SK-N-SH treated with all-trans-retinoic acid at 6 μM for 48 hours (cell line): Measurements from ENCODE around the gene UNC13C.

ENCODE experiments used
- ATAC-seq: fragments of 200-7000 bp; cut with Tn5 transposase; 3 replicates; pipeline ENCODE4 v1.9.1; 2020; ENCODE audit warnings: mild to moderate bottlenecking, moderate library complexity
- ARNTL ChIP-seq: fragments of 450-650 bp; formaldehyde crosslinking; IDR thresholded peaks from 2 replicates; pipeline ENCODE4 v1.5.0; 2020; ENCODE audit warnings: low read depth, mild to moderate bottlenecking, moderate library complexity, borderline replicate concordance
- BACH2 ChIP-seq: fragments of 250-450 bp; sonication (Bioruptor Pico); IDR thresholded peaks from 2 replicates; pipeline ENCODE4 v1.9.0; 2021; ENCODE audit warnings: mild to moderate bottlenecking, borderline replicate concordance
- CREB5 ChIP-seq: fragments of 250-450 bp; sonication (Bioruptor Pico); IDR thresholded peaks from 2 replicates; pipeline ENCODE4 v1.5.1; 2020; ENCODE audit warnings: low read depth, mild to moderate bottlenecking, moderate library complexity
- CSDC2 ChIP-seq: fragments of 250-450 bp; sonication (Bioruptor Pico); IDR thresholded peaks from 2 replicates; pipeline ENCODE4 v1.5.0; 2020; ENCODE audit warnings: mild to moderate bottlenecking, moderate library complexity
- CSRNP3 ChIP-seq: fragments of 250-450 bp; sonication (Bioruptor Pico); IDR thresholded peaks from 2 replicates; pipeline ENCODE4 v1.5.1; 2021; ENCODE audit warnings: mild to moderate bottlenecking, moderate library complexity
- GLIS3 ChIP-seq: fragments of 250-450 bp; sonication (Bioruptor Pico); IDR thresholded peaks from 2 replicates; pipeline ENCODE4 v1.5.0; 2020; ENCODE audit warnings: mild to moderate bottlenecking, moderate library complexity
- ISL1 ChIP-seq: fragments of 250-450 bp; sonication (Bioruptor Pico); IDR thresholded peaks from 2 replicates; pipeline ENCODE4 v2.1.2; 2022; ENCODE audit warnings: mild to moderate bottlenecking, moderate library complexity
- OSR1 ChIP-seq: fragments of 250-450 bp; sonication (Bioruptor Pico); IDR thresholded peaks from 2 replicates; pipeline ENCODE4 v1.8.0; 2022; ENCODE audit warnings: moderate library complexity, mild to moderate bottlenecking, inconsistent platforms
- PPARA ChIP-seq: fragments of 250-450 bp; sonication (Bioruptor Pico); IDR thresholded peaks from 2 replicates; pipeline ENCODE4 v1.5.0; 2020; ENCODE audit warnings: mild to moderate bottlenecking, borderline replicate concordance
- RARB ChIP-seq: fragments of 250-450 bp; sonication (Bioruptor Pico); IDR thresholded peaks from 2 replicates; pipeline ENCODE4 v1.8.0; 2021; ENCODE audit warnings: mild to moderate bottlenecking, moderate library complexity
- TOX ChIP-seq: fragments of 250-450 bp; sonication (Bioruptor Pico); IDR thresholded peaks from 2 replicates; pipeline ENCODE4 v1.8.0; 2021; ENCODE audit warnings: mild to moderate bottlenecking, moderate library complexity, borderline replicate concordance
- ZC3H10 ChIP-seq: fragments of 250-450 bp; sonication (Bioruptor Pico); IDR thresholded peaks from 2 replicates; pipeline ENCODE4 v1.5.1; 2021; ENCODE audit warnings: mild to moderate bottlenecking, moderate library complexity
- ZFP3 ChIP-seq: fragments of 250-450 bp; sonication (Bioruptor Pico); IDR thresholded peaks from 2 replicates; pipeline ENCODE4 v1.5.0; 2020; ENCODE audit warnings: mild to moderate bottlenecking, moderate library complexity
- ZNF565 ChIP-seq: fragments of 450-650 bp; formaldehyde crosslinking; conservative IDR thresholded peaks from 2 replicates; pipeline ENCODE4 v1.5.0; 2020; ENCODE audit warnings: low read depth, mild to moderate bottlenecking, moderate library complexity
- ZNF70 ChIP-seq: fragments of 450-650 bp; formaldehyde crosslinking; IDR thresholded peaks from 2 replicates; pipeline ENCODE4 v1.5.0; 2020; ENCODE audit warnings: mild to moderate bottlenecking, moderate library complexity
- ZNF8 ChIP-seq: fragments of 450-650 bp; formaldehyde crosslinking; IDR thresholded peaks from 2 replicates; pipeline ENCODE4 v1.5.0; 2020; ENCODE audit warnings: mild to moderate bottlenecking, moderate library complexity
- TF ChIP-seq, protein P1 (sequence below): fragments of 250-450 bp; sonication (Bioruptor Pico); IDR thresholded peaks from 2 replicates; pipeline ENCODE4 v1.8.0; 2020; ENCODE audit warnings: mild to moderate bottlenecking, moderate library complexity, borderline replicate concordance
- TF ChIP-seq, protein P2 (sequence below): fragments of 250-450 bp; sonication (Bioruptor Pico); IDR thresholded peaks from 2 replicates; pipeline ENCODE4 v1.5.0; 2020; ENCODE audit warnings: mild to moderate bottlenecking, moderate library complexity

Gene UNC13C

DNA sequence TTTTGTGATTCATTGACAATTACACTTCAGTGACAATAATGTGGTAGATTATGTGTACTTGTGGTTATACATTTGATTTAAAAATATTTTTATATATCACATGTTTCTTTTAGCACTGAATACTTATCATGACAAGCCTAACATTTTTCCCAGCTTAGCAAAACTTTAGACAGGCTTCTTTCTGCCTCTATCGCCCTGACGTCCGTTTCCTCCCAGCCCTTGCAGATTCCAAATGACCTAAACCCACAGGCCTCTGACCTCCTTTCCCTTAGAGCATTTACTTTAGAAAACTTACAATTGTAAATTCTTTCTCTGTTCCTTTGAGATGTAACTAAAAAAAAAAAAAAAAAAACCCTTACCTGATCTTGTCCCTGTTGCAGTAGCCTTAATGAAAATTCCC lies 326.1 kb downstream of the UNC13C start (continued):
- TF ChIP-seq, protein P1, sequence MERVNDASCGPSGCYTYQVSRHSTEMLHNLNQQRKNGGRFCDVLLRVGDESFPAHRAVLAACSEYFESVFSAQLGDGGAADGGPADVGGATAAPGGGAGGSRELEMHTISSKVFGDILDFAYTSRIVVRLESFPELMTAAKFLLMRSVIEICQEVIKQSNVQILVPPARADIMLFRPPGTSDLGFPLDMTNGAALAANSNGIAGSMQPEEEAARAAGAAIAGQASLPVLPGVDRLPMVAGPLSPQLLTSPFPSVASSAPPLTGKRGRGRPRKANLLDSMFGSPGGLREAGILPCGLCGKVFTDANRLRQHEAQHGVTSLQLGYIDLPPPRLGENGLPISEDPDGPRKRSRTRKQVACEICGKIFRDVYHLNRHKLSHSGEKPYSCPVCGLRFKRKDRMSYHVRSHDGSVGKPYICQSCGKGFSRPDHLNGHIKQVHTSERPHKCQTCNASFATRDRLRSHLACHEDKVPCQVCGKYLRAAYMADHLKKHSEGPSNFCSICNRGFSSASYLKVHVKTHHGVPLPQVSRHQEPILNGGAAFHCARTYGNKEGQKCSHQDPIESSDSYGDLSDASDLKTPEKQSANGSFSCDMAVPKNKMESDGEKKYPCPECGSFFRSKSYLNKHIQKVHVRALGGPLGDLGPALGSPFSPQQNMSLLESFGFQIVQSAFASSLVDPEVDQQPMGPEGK (CRISPR knock-in tag): no peak
- TF ChIP-seq GLIS3: no peak

DNA sequence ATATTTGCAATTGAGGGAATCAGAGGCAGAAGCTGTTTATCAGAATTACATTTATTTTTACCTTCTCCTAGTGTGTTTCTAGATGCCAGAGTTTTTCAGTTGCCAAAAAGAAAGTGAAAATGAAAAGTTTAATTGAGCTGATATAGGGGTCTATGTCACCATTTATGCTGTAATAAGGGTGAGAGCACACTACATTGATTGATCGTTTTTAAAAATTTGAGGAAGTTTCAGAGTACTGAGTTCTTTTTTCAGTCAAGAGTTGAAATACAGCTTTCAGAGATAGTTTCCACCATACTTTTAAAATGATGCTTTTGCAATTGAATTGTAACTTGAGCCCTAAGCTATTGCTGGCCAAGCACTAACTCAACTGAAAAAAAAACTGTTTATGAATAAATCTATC lies 326.9 kb downstream of the UNC13C start:
- TF ChIP-seq ZNF70 (CRISPR knock-in tag) (no peak), CSRNP3 (CRISPR knock-in tag) (no peak), BACH2 (CRISPR knock-in tag) (no peak), ZNF565 (CRISPR knock-in tag) (no peak), PPARA (CRISPR knock-in tag) (no peak), ZNF8 (CRISPR knock-in tag) (no peak), TOX (no peak), GLIS3 (no peak), ARNTL (no peak), CREB5 (CRISPR knock-in tag) (no peak), OSR1 (no peak), ZC3H10 (CRISPR knock-in tag) (no peak)
- TF ChIP-seq, protein P1 (CRISPR knock-in tag): no peak
- TF ChIP-seq, protein P2, sequence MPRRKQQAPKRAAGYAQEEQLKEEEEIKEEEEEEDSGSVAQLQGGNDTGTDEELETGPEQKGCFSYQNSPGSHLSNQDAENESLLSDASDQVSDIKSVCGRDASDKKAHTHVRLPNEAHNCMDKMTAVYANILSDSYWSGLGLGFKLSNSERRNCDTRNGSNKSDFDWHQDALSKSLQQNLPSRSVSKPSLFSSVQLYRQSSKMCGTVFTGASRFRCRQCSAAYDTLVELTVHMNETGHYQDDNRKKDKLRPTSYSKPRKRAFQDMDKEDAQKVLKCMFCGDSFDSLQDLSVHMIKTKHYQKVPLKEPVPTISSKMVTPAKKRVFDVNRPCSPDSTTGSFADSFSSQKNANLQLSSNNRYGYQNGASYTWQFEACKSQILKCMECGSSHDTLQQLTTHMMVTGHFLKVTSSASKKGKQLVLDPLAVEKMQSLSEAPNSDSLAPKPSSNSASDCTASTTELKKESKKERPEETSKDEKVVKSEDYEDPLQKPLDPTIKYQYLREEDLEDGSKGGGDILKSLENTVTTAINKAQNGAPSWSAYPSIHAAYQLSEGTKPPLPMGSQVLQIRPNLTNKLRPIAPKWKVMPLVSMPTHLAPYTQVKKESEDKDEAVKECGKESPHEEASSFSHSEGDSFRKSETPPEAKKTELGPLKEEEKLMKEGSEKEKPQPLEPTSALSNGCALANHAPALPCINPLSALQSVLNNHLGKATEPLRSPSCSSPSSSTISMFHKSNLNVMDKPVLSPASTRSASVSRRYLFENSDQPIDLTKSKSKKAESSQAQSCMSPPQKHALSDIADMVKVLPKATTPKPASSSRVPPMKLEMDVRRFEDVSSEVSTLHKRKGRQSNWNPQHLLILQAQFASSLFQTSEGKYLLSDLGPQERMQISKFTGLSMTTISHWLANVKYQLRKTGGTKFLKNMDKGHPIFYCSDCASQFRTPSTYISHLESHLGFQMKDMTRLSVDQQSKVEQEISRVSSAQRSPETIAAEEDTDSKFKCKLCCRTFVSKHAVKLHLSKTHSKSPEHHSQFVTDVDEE: no peak
- no peak for ATAC-seq

GRCh38 chr15:54307252-54307902 lies 329.1 kb downstream of the UNC13C start:
- no peak for ATAC-seq
- no peak for TF ChIP-seq ZNF565 (CRISPR knock-in tag)
- TF ChIP-seq ZNF70 (CRISPR knock-in tag): no peak
- TF ChIP-seq PPARA (CRISPR knock-in tag): no peak
- no peak for TF ChIP-seq ZFP3 (CRISPR knock-in tag)
- TF ChIP-seq, protein P1 (CRISPR knock-in tag): no peak
- no peak for TF ChIP-seq CSDC2 (CRISPR knock-in tag)
- no peak for TF ChIP-seq ZNF8 (CRISPR knock-in tag)
- TF ChIP-seq OSR1: no peak
- TF ChIP-seq RARB (CRISPR knock-in tag): no peak
- TF ChIP-seq, protein P2: no peak
- TF ChIP-seq ARNTL: no peak
- TF ChIP-seq TOX: no peak
- no peak for TF ChIP-seq ISL1 (CRISPR knock-in tag)
